ENCODE data around the gene MVB12B. TPM values are rescaled to one million over a fixed set of nuclear protein-coding genes. Genes with fewer than 3 reads are reported as not detected.
A peak's percentile ranks its signal among the peaks of the same experiment; 100 is the strongest.

Gene MVB12B
- total and polyA plus RNA-seq, 2 of the 13 experiments (the other 11 are each of a cell fraction or from before 2014, with no cell fraction given), result 12.1 to 30.1 TPM

DNA sequence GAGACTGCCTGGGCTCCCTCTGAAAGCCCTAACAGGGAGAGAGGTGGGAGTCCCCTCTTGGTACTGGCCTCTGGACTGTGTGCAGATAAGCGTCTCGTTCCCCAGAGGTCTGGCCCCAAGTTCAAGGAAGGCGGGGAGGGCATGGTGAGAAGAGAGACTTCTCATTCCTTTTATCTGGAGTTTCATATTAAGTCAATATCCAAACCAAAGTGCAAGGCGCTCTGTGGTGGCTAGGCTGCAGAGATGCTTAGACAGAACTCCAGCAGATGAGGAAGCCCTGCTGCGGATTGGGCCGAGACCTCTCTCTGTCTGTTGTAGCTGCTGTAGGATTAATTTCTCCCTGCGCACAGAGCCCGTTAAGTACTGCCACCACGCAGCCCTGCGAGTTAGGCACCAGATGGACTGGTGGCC is 16.0 kb downstream of the MVB12B start (continued):
- TF ChIP-seq TBP (CRISPR knock-in tag; IDR thresholded peaks at IDR 0.05), result no peak
- no peak for TF ChIP-seq ZNF558 (CRISPR knock-in tag; IDR thresholded peaks at IDR 0.05; ENCODE audit: borderline replicate concordance)
- peak; percentile 10; the same call in 1 of the 2 replicates for TF ChIP-seq ZNF556 (CRISPR knock-in tag; IDR thresholded peaks at IDR 0.05; ENCODE audit: borderline replicate concordance)
- no peak for TF ChIP-seq MBD4 (IDR thresholded peaks at IDR 0.05; ENCODE audit: borderline replicate concordance, low read length)
- TF ChIP-seq, protein P1, sequence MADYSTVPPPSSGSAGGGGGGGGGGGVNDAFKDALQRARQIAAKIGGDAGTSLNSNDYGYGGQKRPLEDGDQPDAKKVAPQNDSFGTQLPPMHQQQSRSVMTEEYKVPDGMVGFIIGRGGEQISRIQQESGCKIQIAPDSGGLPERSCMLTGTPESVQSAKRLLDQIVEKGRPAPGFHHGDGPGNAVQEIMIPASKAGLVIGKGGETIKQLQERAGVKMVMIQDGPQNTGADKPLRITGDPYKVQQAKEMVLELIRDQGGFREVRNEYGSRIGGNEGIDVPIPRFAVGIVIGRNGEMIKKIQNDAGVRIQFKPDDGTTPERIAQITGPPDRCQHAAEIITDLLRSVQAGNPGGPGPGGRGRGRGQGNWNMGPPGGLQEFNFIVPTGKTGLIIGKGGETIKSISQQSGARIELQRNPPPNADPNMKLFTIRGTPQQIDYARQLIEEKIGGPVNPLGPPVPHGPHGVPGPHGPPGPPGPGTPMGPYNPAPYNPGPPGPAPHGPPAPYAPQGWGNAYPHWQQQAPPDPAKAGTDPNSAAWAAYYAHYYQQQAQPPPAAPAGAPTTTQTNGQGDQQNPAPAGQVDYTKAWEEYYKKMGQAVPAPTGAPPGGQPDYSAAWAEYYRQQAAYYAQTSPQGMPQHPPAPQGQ (CRISPR knock-in tag; IDR thresholded peaks at IDR 0.05; ENCODE audit: borderline replicate concordance), result no peak
- TF ChIP-seq MAFG (CRISPR knock-in tag; IDR thresholded peaks at IDR 0.05), result no peak
- TF ChIP-seq HDAC1 (CRISPR knock-in tag; IDR thresholded peaks at IDR 0.05), result no peak
- TF ChIP-seq, protein P2, sequence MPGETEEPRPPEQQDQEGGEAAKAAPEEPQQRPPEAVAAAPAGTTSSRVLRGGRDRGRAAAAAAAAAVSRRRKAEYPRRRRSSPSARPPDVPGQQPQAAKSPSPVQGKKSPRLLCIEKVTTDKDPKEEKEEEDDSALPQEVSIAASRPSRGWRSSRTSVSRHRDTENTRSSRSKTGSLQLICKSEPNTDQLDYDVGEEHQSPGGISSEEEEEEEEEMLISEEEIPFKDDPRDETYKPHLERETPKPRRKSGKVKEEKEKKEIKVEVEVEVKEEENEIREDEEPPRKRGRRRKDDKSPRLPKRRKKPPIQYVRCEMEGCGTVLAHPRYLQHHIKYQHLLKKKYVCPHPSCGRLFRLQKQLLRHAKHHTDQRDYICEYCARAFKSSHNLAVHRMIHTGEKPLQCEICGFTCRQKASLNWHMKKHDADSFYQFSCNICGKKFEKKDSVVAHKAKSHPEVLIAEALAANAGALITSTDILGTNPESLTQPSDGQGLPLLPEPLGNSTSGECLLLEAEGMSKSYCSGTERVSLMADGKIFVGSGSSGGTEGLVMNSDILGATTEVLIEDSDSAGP (CRISPR knock-in tag; IDR thresholded peaks at IDR 0.05; ENCODE audit: borderline replicate concordance), result no peak
- no peak for TF ChIP-seq ZNF816 (CRISPR knock-in tag; IDR thresholded peaks at IDR 0.05; ENCODE audit: borderline replicate concordance)
- no peak for TF ChIP-seq ELF3 (CRISPR knock-in tag; IDR thresholded peaks at IDR 0.05)
- peak; percentile 69 for TF ChIP-seq HNF4A (CRISPR knock-in tag; IDR thresholded peaks at IDR 0.05)
- TF ChIP-seq, protein P3, sequence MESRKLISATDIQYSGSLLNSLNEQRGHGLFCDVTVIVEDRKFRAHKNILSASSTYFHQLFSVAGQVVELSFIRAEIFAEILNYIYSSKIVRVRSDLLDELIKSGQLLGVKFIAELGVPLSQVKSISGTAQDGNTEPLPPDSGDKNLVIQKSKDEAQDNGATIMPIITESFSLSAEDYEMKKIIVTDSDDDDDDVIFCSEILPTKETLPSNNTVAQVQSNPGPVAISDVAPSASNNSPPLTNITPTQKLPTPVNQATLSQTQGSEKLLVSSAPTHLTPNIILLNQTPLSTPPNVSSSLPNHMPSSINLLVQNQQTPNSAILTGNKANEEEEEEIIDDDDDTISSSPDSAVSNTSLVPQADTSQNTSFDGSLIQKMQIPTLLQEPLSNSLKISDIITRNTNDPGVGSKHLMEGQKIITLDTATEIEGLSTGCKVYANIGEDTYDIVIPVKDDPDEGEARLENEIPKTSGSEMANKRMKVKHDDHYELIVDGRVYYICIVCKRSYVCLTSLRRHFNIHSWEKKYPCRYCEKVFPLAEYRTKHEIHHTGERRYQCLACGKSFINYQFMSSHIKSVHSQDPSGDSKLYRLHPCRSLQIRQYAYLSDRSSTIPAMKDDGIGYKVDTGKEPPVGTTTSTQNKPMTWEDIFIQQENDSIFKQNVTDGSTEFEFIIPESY (CRISPR knock-in tag; IDR thresholded peaks at IDR 0.05), result peak; percentile 82
- no peak for TF ChIP-seq ZNF136 (CRISPR knock-in tag; IDR thresholded peaks at IDR 0.05; ENCODE audit: low read depth)
- TF ChIP-seq MEIS1 (CRISPR knock-in tag; IDR thresholded peaks at IDR 0.05; ENCODE audit: borderline replicate concordance), result no peak
- no peak for TF ChIP-seq ZNF543 (CRISPR knock-in tag; IDR thresholded peaks at IDR 0.05)
- TF ChIP-seq AGO2 (optimal IDR thresholded peaks at IDR 0.05; ENCODE audit: low read depth, low read length), result no peak
- 0 out of 2 replicates have a peak, but pooled peaks have one; percentile 41 for TF ChIP-seq ZBTB7B (CRISPR knock-in tag; IDR thresholded peaks at IDR 0.05)
- no peak for TF ChIP-seq ZSCAN30 (CRISPR knock-in tag; IDR thresholded peaks at IDR 0.05)
- 0 out of 2 replicates have a peak, but pooled peaks have one; percentile 31 for TF ChIP-seq NCOA2 (CRISPR knock-in tag; IDR thresholded peaks at IDR 0.05)
- TF ChIP-seq MYC (CRISPR knock-in tag; IDR thresholded peaks at IDR 0.05; ENCODE audit: borderline replicate concordance), result no peak
- no peak for TF ChIP-seq ELF1 (CRISPR knock-in tag; IDR thresholded peaks at IDR 0.05)
- 0 out of 2 replicates have a peak, but pooled peaks have one; percentile 40 for TF ChIP-seq MTA1 (CRISPR knock-in tag; IDR thresholded peaks at IDR 0.05; ENCODE audit: borderline replicate concordance)
- TF ChIP-seq, protein P4, sequence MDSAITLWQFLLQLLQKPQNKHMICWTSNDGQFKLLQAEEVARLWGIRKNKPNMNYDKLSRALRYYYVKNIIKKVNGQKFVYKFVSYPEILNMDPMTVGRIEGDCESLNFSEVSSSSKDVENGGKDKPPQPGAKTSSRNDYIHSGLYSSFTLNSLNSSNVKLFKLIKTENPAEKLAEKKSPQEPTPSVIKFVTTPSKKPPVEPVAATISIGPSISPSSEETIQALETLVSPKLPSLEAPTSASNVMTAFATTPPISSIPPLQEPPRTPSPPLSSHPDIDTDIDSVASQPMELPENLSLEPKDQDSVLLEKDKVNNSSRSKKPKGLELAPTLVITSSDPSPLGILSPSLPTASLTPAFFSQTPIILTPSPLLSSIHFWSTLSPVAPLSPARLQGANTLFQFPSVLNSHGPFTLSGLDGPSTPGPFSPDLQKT (CRISPR knock-in tag; IDR thresholded peaks at IDR 0.05; ENCODE audit: borderline replicate concordance), result no peak
- 0 out of 2 replicates have a peak, but pooled peaks have one; percentile 26 for TF ChIP-seq ONECUT2 (CRISPR knock-in tag; IDR thresholded peaks at IDR 0.05)
